ENCODE results near the gene TAF4B. TPM values are rescaled to one million over a fixed set of nuclear protein-coding genes. Genes with fewer than 3 reads are reported as not detected.
"Not testable (repeated sequence)": the region's sequence is repeated elsewhere in the genome, so short reads cannot be mapped to it uniquely, and the experiment has no call there.

TAF4B gene
- total RNA-seq, 4 donors from 2014 or later, result 6.7 to 28.2 (median 11.9) TPM

- no peak overlapping the region for H3K4me3 ChIP-seq
- TF ChIP-seq POLR2A (IDR thresholded peaks at IDR 0.05), result no peak
- no peak for TF ChIP-seq CTCF (IDR thresholded peaks at IDR 0.05)
These were observed 71.9 kb downstream of the TAF4B start for GRCh38 chr18:26298107-26298506.

GRCh38 chr18:26301681-26302080 is 75.4 kb downstream of the TAF4B start:
- H3K4me3 ChIP-seq, result no peak overlapping the region
- H3K9me3 ChIP-seq, result no peaks in the 10 kb centered on the region
- intact Hi-C loops (cut with DNase I; ENCODE audit: low total_unique reads), result no loop called here
- no peak overlapping the region for H3K27ac ChIP-seq
- H3K36me3 ChIP-seq, result no peaks in the 10 kb centered on the region
- H3K27me3 ChIP-seq, result no peaks in the 10 kb centered on the region
- no peak for TF ChIP-seq POLR2A (IDR thresholded peaks at IDR 0.05)
- TF ChIP-seq CTCF (IDR thresholded peaks at IDR 0.05), result no peak
- DNase-seq, result no peak
- H3K4me1 ChIP-seq, result no peaks in the 10 kb centered on the region

More at GRCh38 chr18:26298107-26298506, 71.9 kb downstream of the TAF4B start:
- intact Hi-C loops (cut with DNase I; ENCODE audit: low total_unique reads), result no loop called here
- no peak for DNase-seq
- Histone ChIP-seq H3K4me1 (no peaks in the 10 kb centered on the region), H3K27me3 (no peaks in the 10 kb centered on the region), H3K9me3 (no peaks in the 10 kb centered on the region), H3K27ac (no peak overlapping the region), H3K36me3 (no peaks in the 10 kb centered on the region)

DNA sequence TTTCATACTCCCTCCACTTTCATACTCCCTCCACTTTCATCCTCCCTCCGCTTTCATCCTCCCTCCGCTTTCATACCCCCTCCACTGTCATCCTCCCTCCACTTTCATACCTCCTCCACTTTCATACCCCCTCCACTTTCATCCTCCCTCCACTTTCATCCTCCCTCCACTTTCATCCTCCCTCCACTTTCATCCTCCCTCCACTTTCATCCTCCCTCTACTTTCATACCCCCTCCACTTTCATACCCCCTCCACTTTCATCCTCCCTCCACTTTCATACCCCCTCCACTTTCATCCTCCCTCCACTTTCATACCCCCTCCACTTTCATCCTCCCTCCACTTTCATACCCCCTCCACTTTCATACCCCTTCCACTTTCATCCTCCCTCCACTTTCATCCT is 77.0 kb downstream of the TAF4B start:
- H3K9me3 ChIP-seq; DNase-seq; intact Hi-C loops (cut with DNase I; ENCODE audit: low total_unique reads); H3K36me3 ChIP-seq; H3K27me3 ChIP-seq; H3K27ac ChIP-seq; H3K4me3 ChIP-seq; H3K4me1 ChIP-seq: not testable (repeated sequence)

- Histone ChIP-seq H3K4me1 (no peaks in the 10 kb centered on the region), H3K9me3 (no peaks in the 10 kb centered on the region), H3K36me3 (no peaks in the 10 kb centered on the region), H3K4me3 (no peak overlapping the region), H3K27ac (no peak overlapping the region), H3K27me3 (no peaks in the 10 kb centered on the region)
- intact Hi-C loops (cut with DNase I; ENCODE audit: low total_unique reads), result no loop called here
- TF ChIP-seq CTCF (IDR thresholded peaks at IDR 0.05) (no peak), POLR2A (IDR thresholded peaks at IDR 0.05) (no peak)
- no peak for DNase-seq
These were observed 78.3 kb downstream of the TAF4B start for GRCh38 chr18:26304511-26304910.

DNA sequence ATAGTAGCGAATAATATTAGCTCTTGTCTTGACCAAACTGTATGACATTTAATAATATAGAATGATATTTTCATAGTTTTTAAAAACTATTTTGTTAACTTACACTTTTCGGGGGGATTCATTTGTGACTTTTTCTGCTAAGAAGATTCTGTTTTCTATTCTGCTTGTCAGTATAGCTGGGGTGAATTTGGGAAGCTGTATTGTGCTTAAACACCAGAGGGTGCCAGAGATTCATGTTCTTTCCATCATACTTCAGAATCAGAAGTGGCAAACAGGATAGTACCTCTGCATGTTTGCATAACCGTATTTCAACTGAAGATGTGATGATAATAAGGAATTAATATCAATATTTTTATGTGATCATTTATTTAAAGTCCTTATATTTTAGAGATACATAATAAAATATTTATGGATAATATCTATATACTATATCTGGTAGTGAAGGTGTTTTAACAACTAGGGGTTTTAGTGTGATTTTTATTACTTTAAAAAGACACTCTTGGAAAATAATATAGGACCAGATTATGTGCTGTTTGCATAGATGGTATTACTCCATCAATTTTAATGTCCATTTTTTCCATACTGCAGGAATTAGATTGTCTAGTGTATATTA is 81.0 kb downstream of the TAF4B start:
- no peak for DNase-seq

More for the DNA sequence above, 81.0 kb downstream of the TAF4B start:
- no peak overlapping the region for H3K4me3 ChIP-seq
- H3K27ac ChIP-seq, result no peak overlapping the region
- H3K9me3 ChIP-seq, result no peaks in the 10 kb centered on the region
- H3K36me3 ChIP-seq, result no peaks in the 10 kb centered on the region
- no peaks in the 10 kb centered on the region for H3K27me3 ChIP-seq
- TF ChIP-seq CTCF (IDR thresholded peaks at IDR 0.05) (peak; percentile 33 to 42 (median 36)), POLR2A (IDR thresholded peaks at IDR 0.05) (no peak)
- intact Hi-C loops (cut with DNase I; ENCODE audit: low total_unique reads), result no loop called here
- no peaks in the 10 kb centered on the region for H3K4me1 ChIP-seq
